SJCRH30 (cell line): Measurements from ENCODE around the gene KIAA1755. TPM values are rescaled to one million over a fixed set of nuclear protein-coding genes. Genes with fewer than 3 reads are reported as not detected.

ENCODE experiments used
- DNase-seq, 2 experiments: peaks; one replicate each; pipeline ENCODE4 v3.0.0-alpha.2; 2015 to 2020
- H3K27ac ChIP-seq: fragments of 250-450 bp; sonication (Bioruptor Pico); 2 replicates; pipeline ENCODE4 v1.5.1; 2020; ENCODE audit warnings: mild to moderate bottlenecking, moderate library complexity
- H3K27me3 ChIP-seq: fragments of 250-450 bp; sonication (Bioruptor Pico); 2 replicates; pipeline ENCODE4 v1.5.1; 2020; ENCODE audit warnings: mild to moderate bottlenecking, moderate library complexity
- H3K36me3 ChIP-seq: fragments of 250-450 bp; sonication (Bioruptor Pico); 2 replicates; pipeline ENCODE4 v1.5.1; 2020; ENCODE audit warnings: mild to moderate bottlenecking, moderate library complexity
- H3K4me1 ChIP-seq: fragments of 250-450 bp; sonication (Bioruptor Pico); 2 replicates; pipeline ENCODE4 v1.5.1; 2020; ENCODE audit warnings: mild to moderate bottlenecking, moderate library complexity
- H3K4me3 ChIP-seq: fragments of 250-450 bp; sonication (Bioruptor Pico); 2 replicates; pipeline ENCODE4 v1.5.1; 2020; ENCODE audit warnings: mild to moderate bottlenecking, moderate library complexity
- H3K9me3 ChIP-seq: fragments of 250-450 bp; sonication (Bioruptor Pico); replicated peaks from 2 replicates; pipeline ENCODE4 v1.5.1; 2020; ENCODE audit warnings: mild to moderate bottlenecking, moderate library complexity
- total RNA-seq: library from RNA; depleted of rRNA; stranded (reverse); fragments of >200 nt; shearing (Covaris generic); gene quantifications from 2 replicates; pipeline ENCODE4 v1.2.3, GENCODE V29; 2014

KIAA1755 gene
- total RNA-seq, 1 experiment from 2014 or later: 1.4 TPM

DNA sequence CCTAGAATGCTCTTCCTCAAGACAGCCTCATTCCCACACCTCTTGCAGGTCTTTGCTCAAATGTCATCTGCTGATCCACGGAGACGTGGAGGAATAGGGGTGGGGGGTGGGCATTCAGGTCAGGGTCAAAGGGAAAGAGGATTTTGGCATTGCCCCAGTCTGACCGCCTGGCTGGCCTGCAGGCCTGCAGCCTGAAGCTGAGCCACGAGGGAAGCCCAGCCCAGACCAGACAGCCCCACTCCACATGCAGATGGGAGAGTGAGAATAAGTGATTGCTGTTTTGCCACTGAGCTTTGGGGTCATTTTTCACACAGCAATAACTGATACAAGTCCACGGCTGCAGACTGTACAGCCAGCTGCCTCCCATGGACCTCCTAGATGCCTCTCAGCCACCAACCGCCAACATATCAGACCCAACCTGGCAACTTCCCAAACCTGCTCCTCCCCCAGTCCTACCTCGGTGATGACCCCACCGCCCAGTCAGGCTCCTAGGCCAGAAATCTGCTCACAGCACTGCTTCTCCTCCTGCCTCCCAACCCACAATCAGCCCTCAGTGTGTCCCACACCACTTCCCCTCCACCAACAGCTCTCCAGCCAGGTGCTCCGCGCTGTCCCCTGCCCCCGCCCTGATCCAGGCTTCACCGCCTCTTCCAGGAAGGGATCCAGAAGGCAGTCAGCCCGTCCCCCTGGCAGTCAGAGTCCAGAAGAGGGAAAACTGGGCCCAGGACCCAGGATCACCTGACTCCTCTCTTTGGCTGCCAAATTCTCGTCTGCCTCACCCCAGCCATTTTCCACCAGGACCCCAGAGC is 14.0 kb downstream of the KIAA1755 start:
- Histone ChIP-seq H3K4me3 (no peak overlapping the region), H3K27me3 (no peaks in the 10 kb centered on the region), H3K9me3 (peaks cover 14% of the 10 kb centered on the region), H3K27ac (no peak overlapping the region), H3K36me3 (no peaks in the 10 kb centered on the region), H3K4me1 (no peaks in the 10 kb centered on the region)
- no peak for DNase-seq

DNA sequence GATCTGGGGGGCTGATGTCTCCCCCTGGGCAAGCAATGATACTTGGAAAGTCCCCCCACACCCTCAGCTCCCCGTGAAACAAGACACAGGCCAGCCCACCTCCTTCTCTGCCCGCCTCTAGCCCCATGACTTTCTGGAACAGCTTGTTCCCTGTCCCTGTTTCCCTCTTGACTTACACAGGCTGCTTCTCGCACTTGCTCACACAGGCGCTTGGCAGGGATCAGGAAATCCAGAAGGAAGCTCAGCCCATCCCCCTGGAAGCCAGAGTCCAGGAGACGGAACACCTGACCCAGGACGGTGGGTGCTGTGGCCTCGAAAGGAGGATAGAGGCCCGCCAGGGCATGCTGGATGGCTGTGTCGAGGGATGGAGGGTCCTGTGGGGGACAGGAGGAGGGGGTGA is 14.8 kb downstream of the KIAA1755 start:
- H3K4me1 ChIP-seq: no peaks in the 10 kb centered on the region
- H3K4me3 ChIP-seq: no peak overlapping the region
- no peak for DNase-seq
- no peaks in the 10 kb centered on the region for H3K27me3 ChIP-seq
- H3K36me3 ChIP-seq: no peaks in the 10 kb centered on the region
- no peak overlapping the region for H3K27ac ChIP-seq
- peaks cover 17% of the 10 kb centered on the region for H3K9me3 ChIP-seq

- H3K27ac ChIP-seq: no peak overlapping the region
- no peaks in the 10 kb centered on the region for H3K36me3 ChIP-seq
- peaks cover 17% of the 10 kb centered on the region for H3K9me3 ChIP-seq
- H3K4me3 ChIP-seq: no peak overlapping the region
- no peaks in the 10 kb centered on the region for H3K27me3 ChIP-seq
- no peaks in the 10 kb centered on the region for H3K4me1 ChIP-seq
- DNase-seq: no peak
Measured at GRCh38 chr20:38243709-38244020, 16.9 kb downstream of the KIAA1755 start.

DNA sequence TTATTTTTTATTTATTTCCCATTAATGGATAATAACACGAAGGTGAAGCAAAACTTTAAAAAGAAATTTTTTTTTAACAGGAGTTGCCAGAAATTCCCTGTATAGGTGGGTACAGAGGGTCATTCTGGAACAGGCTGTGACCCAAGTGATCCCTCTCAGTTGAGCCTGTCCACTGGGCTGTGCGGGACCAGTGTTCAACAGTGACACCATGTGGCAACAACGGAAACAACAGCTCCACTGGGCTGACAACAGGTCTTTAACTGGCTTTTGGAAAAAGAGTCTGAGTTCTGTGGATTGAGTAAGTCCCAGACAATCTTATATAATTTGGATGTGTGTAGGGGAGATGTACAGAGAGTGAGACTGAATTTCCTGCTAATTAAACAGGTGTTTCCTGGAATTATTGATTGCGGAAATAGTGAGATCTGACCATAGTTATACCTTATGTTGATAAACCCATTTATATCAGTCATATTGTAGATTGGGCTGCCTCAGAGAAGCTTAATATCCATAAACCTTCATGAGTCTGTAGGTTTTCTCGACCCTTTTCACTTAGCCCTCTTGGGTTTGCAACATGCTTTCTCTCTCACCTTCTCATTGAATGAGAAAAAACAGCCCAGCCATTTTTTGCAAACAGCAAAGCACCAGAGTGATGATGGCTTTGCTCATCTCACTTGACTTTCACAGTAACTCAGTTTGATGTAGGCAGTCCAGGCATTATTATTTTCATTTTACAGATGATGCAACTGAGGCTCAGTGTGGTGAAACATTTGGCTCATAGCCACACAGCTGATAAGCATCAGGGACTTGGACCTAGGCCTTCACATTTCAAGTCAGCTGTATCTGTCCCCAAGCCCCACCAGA is 17.5 kb downstream of the KIAA1755 start:
- peak; percentile 35 to 74 for DNase-seq
- Histone ChIP-seq H3K27me3 (no peaks in the 10 kb centered on the region), H3K4me1 (no peaks in the 10 kb centered on the region), H3K36me3 (no peaks in the 10 kb centered on the region), H3K9me3 (peaks cover 17% of the 10 kb centered on the region), H3K4me3 (no peak overlapping the region), H3K27ac (no peak overlapping the region)

DNA sequence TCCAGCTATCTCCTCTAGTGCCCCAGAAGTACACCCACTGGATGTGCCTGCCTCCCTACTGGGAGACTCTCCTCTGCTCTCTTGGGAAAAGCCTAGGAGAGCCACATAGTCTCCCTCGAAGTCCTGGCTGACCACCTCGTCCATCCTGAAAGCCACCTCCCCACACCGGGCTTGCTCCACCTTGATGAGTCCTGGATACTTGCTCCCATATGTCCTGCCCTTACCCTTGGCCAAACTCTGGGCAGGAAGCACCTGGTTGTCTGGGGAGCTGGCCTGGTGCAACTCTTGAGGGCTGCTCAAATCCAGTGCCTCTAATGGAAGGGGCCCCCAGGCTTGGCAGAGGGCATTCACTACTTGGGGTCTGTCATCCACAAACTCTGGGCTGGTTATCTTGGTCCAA is 19.3 kb downstream of the KIAA1755 start:
- no peak for DNase-seq
- no peaks in the 10 kb centered on the region for H3K27me3 ChIP-seq
- H3K4me3 ChIP-seq: no peak overlapping the region
- H3K36me3 ChIP-seq: no peaks in the 10 kb centered on the region
- H3K9me3 ChIP-seq: peaks cover 17% of the 10 kb centered on the region
- no peak overlapping the region for H3K27ac ChIP-seq
- H3K4me1 ChIP-seq: no peaks in the 10 kb centered on the region

DNA sequence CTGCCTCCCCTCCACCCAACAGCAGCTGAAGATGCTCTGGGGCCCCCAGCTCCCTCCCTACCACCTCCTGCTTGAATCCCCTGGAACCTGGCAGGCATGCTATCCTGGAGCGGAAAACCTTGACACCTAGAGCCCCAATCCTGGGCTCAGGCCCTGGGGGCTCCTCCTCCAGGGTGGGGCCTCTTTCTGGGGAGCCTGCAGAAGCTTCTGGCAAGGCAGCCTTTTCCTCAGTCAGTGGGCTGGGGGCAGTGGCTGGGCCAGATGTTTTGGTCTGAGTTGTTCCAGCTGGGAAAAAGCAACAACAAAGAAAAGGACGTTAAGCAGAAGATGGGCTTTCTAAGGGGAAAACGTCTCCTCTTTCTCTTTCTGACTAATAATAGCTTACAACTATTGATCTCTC is 21.1 kb downstream of the KIAA1755 start:
- no peaks in the 10 kb centered on the region for H3K36me3 ChIP-seq
- H3K27ac ChIP-seq: no peak overlapping the region
- no peak overlapping the region for H3K4me3 ChIP-seq
- H3K27me3 ChIP-seq: no peaks in the 10 kb centered on the region
- H3K9me3 ChIP-seq: peaks cover 17% of the 10 kb centered on the region
- DNase-seq: no peak
- H3K4me1 ChIP-seq: no peaks in the 10 kb centered on the region

DNA sequence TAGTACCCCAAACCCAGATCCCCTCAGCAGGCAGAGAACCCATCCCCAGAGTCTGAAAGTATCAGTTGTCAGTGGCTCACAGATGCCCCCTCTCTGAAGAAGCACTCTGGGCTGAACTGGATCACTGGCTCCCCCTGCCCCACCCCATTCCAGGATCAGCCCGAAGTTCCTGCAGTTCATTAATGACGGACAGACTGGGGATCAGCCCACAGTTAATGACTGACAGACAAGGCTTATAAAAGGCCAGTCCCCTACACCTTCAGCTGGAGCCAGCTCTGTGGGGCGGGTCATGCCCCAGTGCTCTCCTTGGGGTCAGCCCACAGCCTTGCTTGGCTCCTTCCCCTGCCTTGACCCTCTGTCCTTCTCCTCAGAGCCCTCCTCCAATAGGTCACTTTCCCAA is 21.7 kb downstream of the KIAA1755 start:
- no peak for DNase-seq
- no peaks in the 10 kb centered on the region for H3K27me3 ChIP-seq
- no peaks in the 10 kb centered on the region for H3K36me3 ChIP-seq
- no peak overlapping the region for H3K4me3 ChIP-seq
- H3K9me3 ChIP-seq: peaks cover 17% of the 10 kb centered on the region
- no peak overlapping the region for H3K27ac ChIP-seq
- H3K4me1 ChIP-seq: no peaks in the 10 kb centered on the region

DNA sequence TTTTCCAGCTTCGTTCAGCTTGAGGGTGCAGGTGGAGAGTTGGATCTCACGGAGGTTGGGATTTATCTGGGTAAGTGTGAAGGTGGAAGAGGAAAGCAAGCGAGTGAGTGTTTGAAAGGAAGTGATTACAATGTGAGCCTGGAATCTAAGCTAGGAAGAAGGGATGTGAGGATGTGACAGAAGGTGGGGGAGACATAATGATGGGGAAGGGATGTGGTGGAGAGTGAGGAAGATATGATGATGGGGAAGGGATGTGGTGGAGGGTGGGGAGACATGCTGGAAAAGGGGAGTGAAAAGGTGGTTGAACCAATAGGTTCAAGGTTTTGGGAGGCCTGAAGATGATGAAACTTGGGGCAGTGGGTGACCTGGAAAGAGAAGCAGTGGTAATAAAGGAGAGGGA is 23.2 kb downstream of the KIAA1755 start:
- no peak for DNase-seq
- no peaks in the 10 kb centered on the region for H3K4me1 ChIP-seq
- no peak overlapping the region for H3K4me3 ChIP-seq
- no peak overlapping the region for H3K27ac ChIP-seq
- H3K36me3 ChIP-seq: no peaks in the 10 kb centered on the region
- H3K27me3 ChIP-seq: no peaks in the 10 kb centered on the region
- peaks cover 8% of the 10 kb centered on the region for H3K9me3 ChIP-seq

DNA sequence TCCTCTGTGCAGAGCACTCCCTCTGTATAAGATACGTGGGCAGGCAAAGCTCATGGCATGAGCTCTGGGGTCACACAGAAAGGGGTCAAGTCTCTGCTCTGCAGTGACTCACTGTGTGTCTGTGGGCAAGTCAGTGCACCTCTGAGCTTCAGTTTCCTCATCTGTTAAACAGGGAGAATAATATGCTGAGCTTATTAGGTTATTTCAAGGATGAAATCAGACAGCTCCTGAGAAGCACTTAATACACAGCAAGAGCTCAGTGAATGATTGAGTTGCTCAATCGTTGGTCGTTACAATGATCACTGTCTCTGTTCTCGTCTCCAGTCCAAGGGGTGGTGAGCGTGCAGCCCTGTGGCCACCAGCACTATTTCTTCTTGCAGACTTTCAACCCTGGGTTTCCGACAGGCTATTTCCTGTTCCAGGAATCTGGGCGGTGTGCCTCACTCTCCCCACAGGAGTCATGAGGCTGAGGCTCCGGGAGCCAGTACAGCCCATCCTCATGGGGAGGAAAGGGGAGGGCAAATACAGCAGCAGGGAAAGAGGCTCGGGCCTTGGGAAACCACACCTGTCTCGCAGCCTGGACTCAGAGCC is 28.9 kb downstream of the KIAA1755 start:
- H3K4me1 ChIP-seq: no peaks in the 10 kb centered on the region
- DNase-seq: no peak

DNA sequence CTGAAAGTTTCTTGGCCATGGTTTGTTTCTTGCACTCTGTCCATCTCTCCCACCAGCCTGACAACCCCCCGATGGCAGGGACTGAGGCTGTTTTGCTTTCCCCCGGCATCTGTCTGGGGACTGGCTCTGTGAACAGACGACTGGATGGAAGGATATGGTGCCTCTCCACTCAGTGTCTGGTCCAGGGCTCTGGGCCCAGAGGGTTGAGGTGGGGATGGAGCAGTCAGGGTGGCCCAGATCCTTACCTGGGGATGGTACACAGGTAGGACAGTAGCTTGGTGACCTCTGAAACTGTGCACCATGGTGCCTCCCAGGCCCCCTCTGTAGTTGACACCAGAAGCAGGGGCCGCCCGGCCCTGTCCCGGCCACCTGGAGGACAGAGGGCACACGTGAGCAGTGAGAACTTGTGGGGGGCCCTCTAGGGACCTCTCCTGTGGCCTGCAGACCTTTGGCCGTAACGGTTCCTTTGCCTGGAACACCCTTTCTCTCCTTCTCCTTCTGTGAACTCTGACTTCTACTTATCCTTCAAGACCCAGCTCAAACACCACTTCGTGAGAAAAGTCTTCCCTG is 29.5 kb downstream of the KIAA1755 start:
- no peak overlapping the region for H3K27ac ChIP-seq
- H3K36me3 ChIP-seq: no peaks in the 10 kb centered on the region
- H3K4me3 ChIP-seq: no peak overlapping the region
- no peak for DNase-seq
- no peaks in the 10 kb centered on the region for H3K27me3 ChIP-seq
- H3K9me3 ChIP-seq: no peaks in the 10 kb centered on the region
- no peaks in the 10 kb centered on the region for H3K4me1 ChIP-seq

More for the DNA sequence above, 28.9 kb downstream of the KIAA1755 start:
- Histone ChIP-seq H3K27me3 (no peaks in the 10 kb centered on the region), H3K9me3 (no peaks in the 10 kb centered on the region), H3K36me3 (no peaks in the 10 kb centered on the region), H3K27ac (no peak overlapping the region), H3K4me3 (no peak overlapping the region)

DNA sequence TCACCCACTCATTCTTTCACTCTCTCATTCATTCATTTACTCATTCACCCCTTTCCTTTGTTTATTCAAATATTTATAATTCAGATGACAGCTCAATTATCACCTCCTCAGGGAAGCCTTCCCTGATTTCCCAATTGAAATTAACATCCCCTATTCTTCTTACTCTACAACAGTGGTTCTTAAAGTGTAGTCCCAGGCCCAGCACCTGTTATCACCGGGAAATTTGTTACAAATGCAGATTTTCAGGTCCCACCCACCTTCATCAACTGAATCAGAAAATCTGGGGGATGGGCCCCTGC is 30.3 kb downstream of the KIAA1755 start:
- no peak overlapping the region for H3K27ac ChIP-seq
- no peak overlapping the region for H3K4me3 ChIP-seq
- no peaks in the 10 kb centered on the region for H3K4me1 ChIP-seq
- H3K9me3 ChIP-seq: no peaks in the 10 kb centered on the region
- H3K36me3 ChIP-seq: no peaks in the 10 kb centered on the region
- no peaks in the 10 kb centered on the region for H3K27me3 ChIP-seq
- no peak for DNase-seq

GRCh38 chr20:38229376-38230252 is 30.9 kb downstream of the KIAA1755 start:
- Histone ChIP-seq H3K4me1 (no peaks in the 10 kb centered on the region), H3K27ac (no peak overlapping the region), H3K9me3 (no peaks in the 10 kb centered on the region), H3K27me3 (no peaks in the 10 kb centered on the region), H3K4me3 (no peak overlapping the region), H3K36me3 (no peaks in the 10 kb centered on the region)
- peak; percentile 61 to 80 for DNase-seq

- H3K36me3 ChIP-seq: no peaks in the 10 kb centered on the region
- no peak overlapping the region for H3K4me3 ChIP-seq
- H3K27ac ChIP-seq: no peak overlapping the region
- DNase-seq: peak in 1 of 2 experiments; percentile 67
- H3K9me3 ChIP-seq: no peaks in the 10 kb centered on the region
- no peaks in the 10 kb centered on the region for H3K4me1 ChIP-seq
- H3K27me3 ChIP-seq: no peaks in the 10 kb centered on the region
Measured at GRCh38 chr20:38228436-38228835, 32.1 kb downstream of the KIAA1755 start.
